Heart left ventricle (tissue), 16 donors: ENCODE data around the gene CEMIP2. TPM values are rescaled to one million over a fixed set of nuclear protein-coding genes. Genes with fewer than 3 reads are reported as not detected.
A peak's percentile ranks its signal among the peaks of the same experiment; 100 is the strongest.

Experiments used
- ATAC-seq, 4 donors: fragments of 200-7000 bp; cut with Tn5 transposase; one replicate each; pipeline ENCODE4 v1.9.1; 2020 to 2022; ENCODE audit warnings: moderate library complexity in 4 of 4, mild to moderate bottlenecking in 3 of 4, moderate number of reproducible peaks in 1 of 4
- DNase-seq, 5 donors: peaks; one replicate each; pipeline ENCODE4 v3.0.0-alpha.2; 2020
- H3K27ac ChIP-seq, 12 donors: fragments of 200-600 bp; sonication (generic) in 4 of 12; one replicate each; pipeline versions ENCODE4 v1.5.0 to v1.8.0; 2016 to 2022; ENCODE audit warnings: mild to moderate bottlenecking in 2 of 12
- H3K27me3 ChIP-seq, 9 donors: fragments of 200-600 bp; sonication (generic) in 2 of 9; one replicate each; pipeline versions ENCODE4 v1.5.1 to v1.8.0; 2016 to 2022; ENCODE audit warnings: mild to moderate bottlenecking in 3 of 9
- H3K36me3 ChIP-seq, 9 donors: fragments of 200-600 bp; sonication (generic) in 2 of 9; one replicate each; pipeline versions ENCODE4 v1.5.0 to v1.8.0; 2018 to 2022; ENCODE audit warnings: mild to moderate bottlenecking in 2 of 9
- H3K4me1 ChIP-seq, 12 donors: fragments of 200-600 bp; sonication (generic) in 4 of 12; one replicate each; pipeline versions ENCODE4 v1.5.0 to v1.8.0; 2016 to 2022; ENCODE audit warnings: mild to moderate bottlenecking in 3 of 12
- H3K4me3 ChIP-seq, 12 donors: fragments of 200-600 bp; sonication (generic) in 4 of 12; one replicate each; pipeline versions ENCODE4 v1.5.0 to v1.8.0; 2017 to 2022; ENCODE audit warnings: mild to moderate bottlenecking in 9 of 12, moderate library complexity in 4 of 12
- H3K9me3 ChIP-seq, 12 donors: fragments of 200-600 bp; sonication (generic) in 4 of 12; one replicate each; pipeline versions ENCODE4 v1.5.0 to v1.8.0; 2016 to 2022; ENCODE audit warnings: mild to moderate bottlenecking in 1 of 12
- POLR2A ChIP-seq, 2 donors: fragments of 450-650 bp; IDR thresholded peaks; one replicate each; pipeline ENCODE4 v1.6.1; 2017; ENCODE audit warnings: antibody characterized with exemption in 2 of 2, mild to moderate bottlenecking in 2 of 2, moderate library complexity in 2 of 2
- WGBS, 4 donors: extraction: QIAGEN DNeasy Blood & Tissue Kit in 2 of 4; methylation state at CpG; one replicate each; pipeline versions ENCODE4 v1.1.5 to v1.1.7; 2013 to 2018; 5-methylcytosine and 5-hydroxymethylcytosine counted together
- intact Hi-C, 10 donors: fragments of 100-400 bp; cut with DNase I; formaldehyde crosslinking; loops; one replicate each; pipeline versions ENCODE4 v1.11.1 to v1.14.2; 2022
- polyA plus RNA-seq, 2 donors: library from polyadenylated mRNA; stranded (reverse); fragments of 200-250 nt; gene quantifications; one replicate each; pipeline ENCODE4 v1.2.3, GENCODE V29; 2013
- total RNA-seq, 9 donors: library from RNA; depleted of rRNA in 2 of 9; stranded (reverse); fragments of >200 nt in 2 of 9; fragmentation: NEBNext Ultra II Directional in 3 of 9; extraction: Animal tissue kit (Norgen Biotek cat#: 25700) in 3 of 9; gene quantifications; one replicate each; pipeline versions ENCODE4 v1.1.0 to v1.2.4, GENCODE V29; 2016 to 2023
- TF ChIP-seq, protein P1 (sequence below), 12 donors: fragments of 200-600 bp; sonication (generic) in 4 of 12; IDR thresholded peaks; one replicate each; pipeline versions ENCODE4 v1.5.0 to v1.8.0; 2018 to 2022; ENCODE audit warnings: antibody characterized with exemption in 12 of 12, mild to moderate bottlenecking in 5 of 12
- donor health status: ischemic (EF 13 %, LVEDD 7.1; RV severe dilation, severe dysfunction).
- donor health status: healthy with polysubstance abuse.
- donor health status: DM: no; HTN: yes; CAD: no.
- donor health status: DM: no; HTN: no; CAD: no.
- donor health status: ischemic (EF 25% LVEDD 6.9; RV normal size, moderate dysfunction).
- donor health status: ischemic (EF 25% LVEDD 5.7; RV mildly dilated, moderate dysfunction).
- donor health status: healthy.
- donor health status: DM: yes; HTN: yes; CAD: no.
- donor health status: ischemic (EF 35%, LVEDD 5.7; RV mildly dilated, moderate dysfunction).
- donor health status: nonischemic (EF 11% LVEDD 7.7; RV severe dilation, severe dysfunction).
- donor health status: DM: yes; HTN: yes; CAD: no.
- donor health status: PGD.
- donor health status: ischemic (EF 29% LVEDD 5.4; RV normal size, mild dysfunction).
- donor health status: nonischemic (EF 23%, LVEDD 6.1; RV moderate dilation, normal function).

Gene CEMIP2
- total and polyA plus RNA-seq, 11 donors = 5.8 to 49.3 (median 7.4) TPM

GRCh38 chr9:71767776-71768321, 464 bp downstream of the CEMIP2 start:
- WGBS, 4 donors = 1% methylated on average over 27 to 33 of the region's 33 CpGs
- Histone ChIP-seq H3K4me3 (peak overlapping the region; percentile 53 to 96 (median 84)), H3K27me3 (no peaks in the 10 kb centered on the region), H3K9me3 (no peaks in the 10 kb centered on the region), H3K4me1 (peaks cover 0 to 58% (median 23%) of the 10 kb centered on the region in 12 donors), H3K36me3 (no peaks in the 10 kb centered on the region), H3K27ac (peak overlapping the region; percentile 87 to 100 (median 98))
- ATAC-seq (no peak), DNase-seq (peak in 2 of 5 donors; percentile 12 to 67)
- intact Hi-C loops = loop anchor here in 9 of 10 donors (2.0 to 10.0 kb wide), 9 partner anchors 41 to 483 kb away; no protein-coding TSS in a partner anchor
- no peak for TF ChIP-seq POLR2A (IDR thresholded peaks at IDR 0.05)
- TF ChIP-seq, protein P1, sequence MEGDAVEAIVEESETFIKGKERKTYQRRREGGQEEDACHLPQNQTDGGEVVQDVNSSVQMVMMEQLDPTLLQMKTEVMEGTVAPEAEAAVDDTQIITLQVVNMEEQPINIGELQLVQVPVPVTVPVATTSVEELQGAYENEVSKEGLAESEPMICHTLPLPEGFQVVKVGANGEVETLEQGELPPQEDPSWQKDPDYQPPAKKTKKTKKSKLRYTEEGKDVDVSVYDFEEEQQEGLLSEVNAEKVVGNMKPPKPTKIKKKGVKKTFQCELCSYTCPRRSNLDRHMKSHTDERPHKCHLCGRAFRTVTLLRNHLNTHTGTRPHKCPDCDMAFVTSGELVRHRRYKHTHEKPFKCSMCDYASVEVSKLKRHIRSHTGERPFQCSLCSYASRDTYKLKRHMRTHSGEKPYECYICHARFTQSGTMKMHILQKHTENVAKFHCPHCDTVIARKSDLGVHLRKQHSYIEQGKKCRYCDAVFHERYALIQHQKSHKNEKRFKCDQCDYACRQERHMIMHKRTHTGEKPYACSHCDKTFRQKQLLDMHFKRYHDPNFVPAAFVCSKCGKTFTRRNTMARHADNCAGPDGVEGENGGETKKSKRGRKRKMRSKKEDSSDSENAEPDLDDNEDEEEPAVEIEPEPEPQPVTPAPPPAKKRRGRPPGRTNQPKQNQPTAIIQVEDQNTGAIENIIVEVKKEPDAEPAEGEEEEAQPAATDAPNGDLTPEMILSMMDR (IDR thresholded peaks at IDR 0.05) = no peak

- Histone ChIP-seq H3K9me3 (no peaks in the 10 kb centered on the region), H3K36me3 (no peaks in the 10 kb centered on the region), H3K4me3 (peak overlapping the region; percentile 53 to 96 (median 84)), H3K4me1 (peaks cover 0 to 64% (median 23%) of the 10 kb centered on the region in 12 donors), H3K27me3 (no peaks in the 10 kb centered on the region), H3K27ac (peak overlapping the region in 6 of 12 donors; percentile 91 to 99 (median 98))
- ATAC-seq (no peak), DNase-seq (no peak)
- TF ChIP-seq, protein P1 (IDR thresholded peaks at IDR 0.05) = no peak
- no peak for TF ChIP-seq POLR2A (IDR thresholded peaks at IDR 0.05)
- intact Hi-C loops = loop anchor here in 7 of 10 donors (5.0 to 10.0 kb wide), 8 partner anchors 40 to 482 kb away; no protein-coding TSS in a partner anchor
- 19 to 26% (median 24%) methylated on average over 7 of the region's 7 CpGs for WGBS, 4 donors
Measured at GRCh38 chr9:71767163-71767775, 1.0 kb downstream of the CEMIP2 start.

GRCh38 chr9:71766663-71767062, 1.6 kb downstream of the CEMIP2 start:
- WGBS, 4 donors = 92 to 94% (median 93%) methylated on average over 4 of the region's 4 CpGs
- TF ChIP-seq, protein P1 (IDR thresholded peaks at IDR 0.05) = no peak
- no peak for TF ChIP-seq POLR2A (IDR thresholded peaks at IDR 0.05)

DNA sequence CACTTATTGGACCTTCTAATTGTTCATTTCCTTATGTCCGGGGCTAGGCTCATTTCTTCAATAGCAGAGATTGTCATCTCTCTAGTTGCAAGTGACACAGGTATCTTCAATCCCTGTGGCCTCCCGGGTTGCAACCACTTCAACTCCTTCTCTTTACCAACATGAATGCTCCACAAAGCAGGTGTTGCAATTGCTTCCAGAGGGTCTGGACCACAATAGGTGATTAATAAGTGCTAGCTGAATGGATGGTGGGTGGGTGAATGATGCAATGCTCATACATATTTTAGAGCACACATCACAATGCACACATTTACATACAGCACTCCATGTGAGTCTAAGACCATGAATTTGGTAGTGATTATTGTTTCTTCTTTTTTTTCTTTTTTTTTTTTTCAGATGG, 2.6 kb downstream of the CEMIP2 start:
- Histone ChIP-seq H3K36me3 (no peaks in the 10 kb centered on the region), H3K27me3 (no peaks in the 10 kb centered on the region), H3K9me3 (no peaks in the 10 kb centered on the region), H3K27ac (peak overlapping the region in 1 of 12 donors; percentile 99), H3K4me3 (peak overlapping the region in 3 of 12 donors; percentile 1 to 90 (median 85)), H3K4me1 (peaks cover 0 to 80% (median 23%) of the 10 kb centered on the region in 12 donors)
- no peak for ATAC-seq
- TF ChIP-seq POLR2A (IDR thresholded peaks at IDR 0.05) = no peak
- TF ChIP-seq, protein P1 (IDR thresholded peaks at IDR 0.05) = no peak
- 74 to 81% (median 76%) methylated on average over 2 of the region's 2 CpGs for WGBS, 4 donors
- intact Hi-C loops = loop anchor here in 7 of 10 donors (5.0 to 10.0 kb wide), 8 partner anchors 38 to 481 kb away; no protein-coding TSS in a partner anchor
- DNase-seq = no peak

More at GRCh38 chr9:71766663-71767062, 1.6 kb downstream of the CEMIP2 start:
- peaks cover 0 to 70% (median 23%) of the 10 kb centered on the region in 12 donors for H3K4me1 ChIP-seq
- peak overlapping the region in 1 of 12 donors; percentile 99 for H3K27ac ChIP-seq
- intact Hi-C loops = loop anchor here in 7 of 10 donors (5.0 to 10.0 kb wide), 8 partner anchors 39 to 482 kb away; no protein-coding TSS in a partner anchor
- no peak for ATAC-seq
- no peaks in the 10 kb centered on the region for H3K27me3 ChIP-seq
- H3K4me3 ChIP-seq = peak overlapping the region in 9 of 12 donors; percentile 8 to 96 (median 85)
- no peak for DNase-seq
- H3K9me3 ChIP-seq = no peaks in the 10 kb centered on the region
- H3K36me3 ChIP-seq = no peaks in the 10 kb centered on the region
